ENCODE results near the gene LIME1.

The LIME1 gene

DNA sequence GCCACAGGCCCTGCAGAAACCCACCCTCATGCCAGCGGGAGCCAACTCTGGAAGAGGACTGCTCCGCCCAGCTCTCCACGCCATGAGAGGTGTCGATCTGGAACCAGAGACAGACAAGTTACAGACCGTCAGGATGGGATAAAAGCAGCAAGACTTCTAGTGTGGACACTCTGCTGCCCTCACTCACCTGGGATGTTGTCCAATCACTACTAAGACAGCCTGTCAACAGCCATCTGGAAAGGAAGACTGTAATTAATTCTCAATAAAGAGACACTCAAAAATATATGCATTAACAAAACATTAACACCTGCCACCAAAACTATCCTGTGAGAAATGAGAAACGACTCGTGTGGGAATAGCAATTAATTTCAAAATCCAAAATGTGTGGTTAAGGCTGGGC lies 31.4 kb downstream of the LIME1 start:
- no peak for DNase-seq (ENCODE audit: low read depth)
- TF ChIP-seq, protein P1, sequence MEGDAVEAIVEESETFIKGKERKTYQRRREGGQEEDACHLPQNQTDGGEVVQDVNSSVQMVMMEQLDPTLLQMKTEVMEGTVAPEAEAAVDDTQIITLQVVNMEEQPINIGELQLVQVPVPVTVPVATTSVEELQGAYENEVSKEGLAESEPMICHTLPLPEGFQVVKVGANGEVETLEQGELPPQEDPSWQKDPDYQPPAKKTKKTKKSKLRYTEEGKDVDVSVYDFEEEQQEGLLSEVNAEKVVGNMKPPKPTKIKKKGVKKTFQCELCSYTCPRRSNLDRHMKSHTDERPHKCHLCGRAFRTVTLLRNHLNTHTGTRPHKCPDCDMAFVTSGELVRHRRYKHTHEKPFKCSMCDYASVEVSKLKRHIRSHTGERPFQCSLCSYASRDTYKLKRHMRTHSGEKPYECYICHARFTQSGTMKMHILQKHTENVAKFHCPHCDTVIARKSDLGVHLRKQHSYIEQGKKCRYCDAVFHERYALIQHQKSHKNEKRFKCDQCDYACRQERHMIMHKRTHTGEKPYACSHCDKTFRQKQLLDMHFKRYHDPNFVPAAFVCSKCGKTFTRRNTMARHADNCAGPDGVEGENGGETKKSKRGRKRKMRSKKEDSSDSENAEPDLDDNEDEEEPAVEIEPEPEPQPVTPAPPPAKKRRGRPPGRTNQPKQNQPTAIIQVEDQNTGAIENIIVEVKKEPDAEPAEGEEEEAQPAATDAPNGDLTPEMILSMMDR (conservative IDR thresholded peaks at IDR 0.05; ENCODE audit: low read depth, low read length), result no peak
- H3K4me3 ChIP-seq (ENCODE audit: low read length), result no peak overlapping the region

DNA sequence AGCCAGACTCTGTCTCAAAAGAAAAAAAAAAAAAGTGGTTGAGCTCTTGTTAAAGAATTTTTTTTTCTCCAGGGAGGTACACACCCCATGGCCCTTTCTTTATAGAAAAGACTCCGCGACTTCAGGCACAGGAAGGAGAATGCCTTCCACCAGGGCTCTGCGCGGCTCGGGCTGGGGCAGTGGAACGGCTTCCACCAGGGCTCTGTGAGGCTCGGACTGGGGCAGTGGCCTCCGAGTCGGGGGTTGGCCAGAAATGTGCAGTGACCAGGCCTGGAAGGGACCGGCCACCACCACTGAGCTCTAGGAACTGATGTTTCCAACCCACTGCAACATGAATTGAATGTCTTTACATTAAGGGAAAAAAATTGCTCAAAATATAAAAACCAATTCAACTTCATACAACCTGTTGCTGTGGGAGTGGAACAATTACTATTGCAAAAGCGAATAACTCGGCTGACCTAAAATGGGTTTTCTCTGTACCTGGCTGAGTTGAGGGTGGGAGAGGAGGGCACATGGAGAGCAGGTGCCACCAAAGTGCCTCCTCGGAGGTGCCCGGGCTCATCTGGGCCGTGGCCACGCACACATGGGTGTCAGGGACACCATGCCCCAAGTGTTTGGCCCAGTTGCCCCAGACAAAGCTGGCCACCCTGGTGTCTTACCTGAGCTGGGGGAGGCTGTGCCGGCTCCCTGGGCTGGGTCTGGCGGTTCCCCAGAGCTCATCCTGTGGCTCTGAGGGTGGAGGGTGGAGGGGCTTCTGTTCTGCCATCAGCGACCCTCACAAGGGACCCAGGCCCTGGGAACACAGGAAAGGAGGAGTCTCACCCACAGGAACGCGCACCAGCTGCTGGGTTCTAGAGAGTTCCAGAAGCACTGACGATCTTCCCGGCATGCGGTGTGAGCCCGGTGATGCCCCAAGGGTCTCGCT lies 32.4 kb downstream of the LIME1 start:
- DNase-seq (ENCODE audit: low read depth), result no peak
- TF ChIP-seq, protein P1 (conservative IDR thresholded peaks at IDR 0.05; ENCODE audit: low read depth, low read length), result no peak
- H3K4me3 ChIP-seq (ENCODE audit: low read length), result no peak overlapping the region

DNA sequence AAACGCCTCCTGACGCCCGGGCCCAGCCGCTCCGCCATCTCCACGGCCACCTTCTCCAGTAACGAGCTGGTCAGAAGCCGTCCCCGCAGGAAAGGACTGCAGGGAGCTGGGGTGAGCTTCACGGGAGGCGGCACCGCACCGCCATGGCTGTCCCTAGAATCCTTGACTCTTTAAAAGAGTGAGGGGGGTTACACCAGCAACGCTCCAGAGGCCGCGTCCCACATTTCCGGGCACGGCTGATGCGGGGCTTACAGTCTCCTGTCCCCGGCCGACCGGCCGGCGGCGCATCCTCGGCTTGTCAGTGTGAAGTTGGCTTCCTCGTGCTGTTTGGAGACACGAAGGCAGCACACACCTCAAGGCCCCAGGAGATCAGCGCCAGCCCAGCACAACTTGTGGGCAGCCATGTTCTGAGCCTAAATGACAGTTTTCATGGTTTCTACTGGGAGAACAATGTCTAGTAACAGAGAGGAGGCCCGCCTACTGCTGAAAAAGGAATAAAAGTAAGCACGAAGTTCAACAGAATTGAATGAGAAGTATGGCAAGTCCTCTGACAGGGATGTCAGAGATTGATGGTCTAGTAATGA lies 33.5 kb downstream of the LIME1 start:
- H3K4me3 ChIP-seq (ENCODE audit: low read length), result no peak overlapping the region
- DNase-seq (ENCODE audit: low read depth), result no peak
- TF ChIP-seq, protein P1 (conservative IDR thresholded peaks at IDR 0.05; ENCODE audit: low read depth, low read length), result no peak

DNA sequence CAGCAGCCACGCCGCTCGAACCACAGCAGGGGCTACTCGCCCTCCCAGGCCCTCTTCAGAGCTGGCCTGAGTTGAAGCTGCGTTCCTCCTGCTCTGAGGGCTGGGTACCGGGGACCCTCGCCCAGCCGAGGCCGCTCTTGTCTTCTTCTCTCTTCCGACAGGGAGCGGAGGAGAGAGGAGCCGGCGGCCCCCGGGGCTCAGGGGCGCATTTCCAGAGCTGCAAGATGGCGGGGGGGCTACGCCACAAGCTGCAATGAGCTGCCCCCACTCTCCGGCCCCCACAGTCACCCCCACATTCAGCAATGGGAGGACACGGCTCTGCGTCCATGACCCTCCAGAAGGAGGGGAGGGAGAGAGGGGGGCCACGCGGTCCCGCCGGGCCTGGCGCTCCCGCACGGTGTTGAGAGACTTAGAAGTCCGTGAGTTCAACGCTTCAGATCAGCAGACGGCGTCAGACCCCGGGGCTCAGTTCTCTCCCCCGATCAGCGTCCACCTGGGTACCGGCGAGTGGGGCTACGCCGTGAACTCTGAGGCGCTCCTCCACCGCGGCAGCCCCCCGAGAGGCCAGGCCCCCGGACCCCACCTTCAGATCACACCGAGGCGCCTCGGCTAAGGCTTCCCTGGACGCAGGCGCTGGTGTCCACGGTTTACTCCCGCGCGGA lies 34.7 kb downstream of the LIME1 start:
- no peak overlapping the region for H3K4me3 ChIP-seq (ENCODE audit: low read length)
- TF ChIP-seq, protein P1 (conservative IDR thresholded peaks at IDR 0.05; ENCODE audit: low read depth, low read length), result no peak
- no peak for DNase-seq (ENCODE audit: low read depth)

DNA sequence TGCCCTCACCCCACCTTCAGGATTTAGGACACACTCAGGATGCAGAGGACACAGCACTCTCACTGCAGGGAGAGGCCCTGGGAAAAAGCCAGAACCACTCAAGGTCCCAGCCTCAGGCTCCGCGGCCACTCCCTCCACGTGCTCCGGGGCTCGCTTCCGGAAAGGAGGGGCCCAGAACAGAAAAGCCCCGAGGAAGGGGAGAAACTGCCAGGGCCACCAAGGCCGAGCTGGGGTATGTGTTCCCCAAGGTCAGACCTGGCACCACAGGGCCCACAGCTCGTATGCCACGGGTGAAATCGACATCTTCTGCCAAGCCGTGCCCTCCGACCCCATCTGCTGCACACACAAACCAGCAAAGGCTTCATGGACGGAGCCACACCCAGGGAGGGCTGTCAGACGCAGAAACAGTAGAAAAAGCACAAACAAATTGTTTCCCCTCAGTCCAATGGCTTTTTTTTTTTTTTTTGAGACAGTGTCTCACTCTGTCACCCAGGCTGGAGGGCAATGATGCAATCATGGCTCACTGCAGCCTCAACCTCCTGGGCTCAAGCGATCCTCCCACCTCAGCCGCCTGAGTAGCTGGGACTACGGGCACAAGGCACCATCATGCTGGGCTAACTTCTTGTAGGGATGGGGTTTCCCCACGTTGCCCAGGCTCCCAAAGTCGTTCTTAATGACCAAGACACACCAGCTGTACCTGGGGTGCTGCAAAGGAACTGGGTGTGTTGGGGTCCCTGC lies 36.5 kb downstream of the LIME1 start:
- no peak for DNase-seq (ENCODE audit: low read depth)
- TF ChIP-seq, protein P1 (conservative IDR thresholded peaks at IDR 0.05; ENCODE audit: low read depth, low read length), result no peak
- H3K4me3 ChIP-seq (ENCODE audit: low read length), result no peak overlapping the region

DNA sequence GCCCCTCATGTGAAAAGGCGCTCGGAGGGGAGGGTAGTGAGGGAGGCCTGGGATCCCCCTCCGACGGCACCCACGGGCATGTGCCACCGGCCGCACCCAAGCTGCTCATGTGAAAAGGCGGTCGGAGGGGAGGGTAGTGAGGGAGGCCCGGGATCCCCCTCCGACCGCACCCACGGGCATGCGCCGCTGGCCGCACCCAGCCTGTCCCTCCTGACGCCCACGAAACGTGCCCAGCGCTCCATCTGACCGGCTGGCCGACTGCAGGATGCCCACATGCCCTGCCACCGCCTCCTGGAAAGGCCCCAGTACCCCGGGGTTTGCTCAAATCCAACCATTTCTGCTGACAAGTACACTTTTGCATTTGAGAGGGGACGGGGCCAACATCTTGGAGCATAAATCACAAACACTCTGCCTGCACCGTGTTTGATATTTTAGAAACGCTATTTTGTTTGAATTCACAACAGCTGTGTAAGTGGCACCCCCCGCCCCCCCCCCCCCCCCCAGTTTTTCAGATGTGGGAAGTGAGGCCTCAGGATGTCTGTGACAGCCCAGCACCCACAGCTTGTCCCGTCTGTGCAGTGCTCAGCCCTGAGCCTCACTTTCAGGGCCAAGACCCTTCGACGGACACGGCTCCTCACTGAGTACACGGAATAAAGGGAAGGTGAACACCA lies 37.2 kb downstream of the LIME1 start:
- DNase-seq (ENCODE audit: low read depth), result no peak
- TF ChIP-seq, protein P1 (conservative IDR thresholded peaks at IDR 0.05; ENCODE audit: low read depth, low read length), result no peak
- no peak overlapping the region for H3K4me3 ChIP-seq (ENCODE audit: low read length)
